ENCODE data around the gene ZBTB42. TPM values are rescaled to one million over a fixed set of nuclear protein-coding genes. Genes with fewer than 3 reads are reported as not detected.

ZBTB42 gene
- total and polyA plus RNA-seq, 2 of the 13 experiments (the other 11 are each of a cell fraction or from before 2014, with no cell fraction given) = 2.8 to 4.2 TPM

DNA sequence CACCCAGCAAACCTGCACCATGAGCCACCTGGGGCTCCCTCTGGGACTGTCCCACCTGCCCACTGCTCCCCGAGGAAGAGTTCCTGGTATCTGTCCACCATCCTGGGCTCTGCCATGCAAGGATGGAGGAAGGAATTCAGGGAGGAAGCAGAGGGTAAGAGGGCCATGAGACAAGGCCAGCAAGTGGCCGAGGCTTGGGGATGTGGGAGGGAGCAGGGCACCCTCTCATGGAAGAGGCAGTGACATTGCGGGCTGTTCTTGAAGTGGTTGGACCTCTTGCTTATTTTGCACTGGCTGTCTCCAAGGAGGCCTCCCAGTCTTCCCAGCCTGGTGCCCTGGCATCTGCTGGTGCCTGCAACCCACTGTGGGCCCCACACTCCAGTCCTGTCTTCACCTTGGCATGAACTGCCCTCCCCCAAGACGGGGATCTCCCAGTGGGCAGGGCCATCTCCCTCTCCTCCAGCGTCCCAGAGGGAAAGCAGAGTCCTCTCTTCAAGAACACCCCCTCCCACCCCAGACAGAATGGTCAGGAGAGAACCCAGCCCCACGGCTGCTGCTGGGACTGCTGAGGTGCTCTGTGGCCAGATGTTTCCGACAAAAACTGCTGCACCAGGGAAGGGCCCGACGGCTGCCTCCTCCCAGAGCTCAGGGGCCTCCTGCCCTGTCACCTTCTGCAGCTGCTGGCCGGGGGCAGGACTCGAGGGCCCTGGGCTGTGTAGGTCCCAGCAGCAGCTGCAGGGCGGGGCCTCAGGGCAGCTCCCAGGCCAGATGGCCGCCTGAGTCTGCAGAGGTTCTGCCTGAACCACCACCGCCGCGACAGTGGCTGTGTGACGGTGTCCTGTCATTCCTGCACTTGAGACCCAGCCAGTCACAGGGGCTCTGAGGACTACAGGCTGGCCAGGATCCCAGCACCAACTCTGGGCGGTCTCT lies 3.5 kb upstream of the ZBTB42 start:
- H3K27ac ChIP-seq (ENCODE audit: extremely low read length, insufficient read depth, low read length) = no peak overlapping the region
- no peaks in the 10 kb centered on the region for H3K9me3 ChIP-seq (ENCODE audit: low read length)
- H3K36me3 ChIP-seq (replicated peaks in 1 of 2; ENCODE audit: control insufficient read depth in 1 of 2, insufficient read depth in 2 of 2, low read length in 2 of 2) = no peaks in the 10 kb centered on the region
- H3K27me3 ChIP-seq (ENCODE audit: control insufficient read depth in 1 of 2, insufficient read depth in 2 of 2, low read length in 2 of 2) = no peaks in the 10 kb centered on the region
- POLR2A ChIA-PET = interaction anchor here (1.4 to 4.1 kb wide), 4 partner anchors 29 to 45 kb away, joined by 5 to 23 read pairs (median 10); partner anchors contain the start of gene SIVA1
- intact Hi-C loops (cut with micrococcal nuclease; ENCODE audit: unreplicated experiment) (loop anchor here (2.0 kb wide), 1 partner anchor 23 kb away; no protein-coding TSS in a partner anchor), in situ Hi-C loops (cut with HindIII; ENCODE audit: extremely low pct_ligation_motif_present, low pct_unique_long_range_greater_than_20kb) (no loop called here)
- peaks cover 25% of the 10 kb centered on the region for H3K79me2 ChIP-seq (ENCODE audit: insufficient read depth, low read length)
- H3K4me1 ChIP-seq (ENCODE audit: insufficient read depth, low read length) = peaks cover 75% of the 10 kb centered on the region
- peak overlapping the region; percentile 73 for H3K9ac ChIP-seq (ENCODE audit: insufficient read depth, low read depth, low read length)
- peaks cover 12% of the 10 kb centered on the region for H4K20me1 ChIP-seq (ENCODE audit: insufficient read depth, low read length)
- H2AFZ ChIP-seq (ENCODE audit: low read length) = no peak overlapping the region
- H3K4me3 ChIP-seq (replicated peaks in 1 of 3; ENCODE audit: insufficient read depth in 1 of 3, low read depth in 2 of 3, low read length in 3 of 3) = peak overlapping the region in 2 of 3 experiments; percentile 74 to 92; a peak in 5 of 6 replicates
- no TSS peak for BruUV-seq (replicated peaks)
- H3K4me2 ChIP-seq (ENCODE audit: low read depth, low read length) = peak overlapping the region; percentile 100
- 0% methylated on average over 4 of the region's 18 CpGs for WGBS (ENCODE audit: low lambda C conversion rate)
- FAIRE-seq (no peak), DNase-seq (ENCODE audit: low spot score) (peak; percentile 39), ATAC-seq (peak; percentile 52)
- CTCF ChIA-PET (ENCODE audit: low intra/inter-chr PET ratio, low total read pairs) = interaction anchor here (1.7 kb wide), 1 partner anchor 28 kb away, joined by 3 read pairs; no protein-coding TSS in a partner anchor
- TF ChIP-seq, protein P1, sequence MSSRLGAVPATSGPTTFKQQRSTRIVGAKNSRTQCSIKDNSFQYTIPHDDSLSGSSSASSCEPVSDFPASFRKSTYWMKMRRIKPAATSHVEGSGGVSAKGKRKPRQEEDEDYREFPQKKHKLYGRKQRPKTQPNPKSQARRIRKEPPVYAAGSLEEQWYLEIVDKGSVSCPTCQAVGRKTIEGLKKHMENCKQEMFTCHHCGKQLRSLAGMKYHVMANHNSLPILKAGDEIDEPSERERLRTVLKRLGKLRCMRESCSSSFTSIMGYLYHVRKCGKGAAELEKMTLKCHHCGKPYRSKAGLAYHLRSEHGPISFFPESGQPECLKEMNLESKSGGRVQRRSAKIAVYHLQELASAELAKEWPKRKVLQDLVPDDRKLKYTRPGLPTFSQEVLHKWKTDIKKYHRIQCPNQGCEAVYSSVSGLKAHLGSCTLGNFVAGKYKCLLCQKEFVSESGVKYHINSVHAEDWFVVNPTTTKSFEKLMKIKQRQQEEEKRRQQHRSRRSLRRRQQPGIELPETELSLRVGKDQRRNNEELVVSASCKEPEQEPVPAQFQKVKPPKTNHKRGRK (CRISPR knock-in tag; IDR thresholded peaks at IDR 0.05) = no peak
- TF ChIP-seq SIX1 (CRISPR knock-in tag; IDR thresholded peaks at IDR 0.05; ENCODE audit: borderline replicate concordance) (no peak), ZMYM4 (CRISPR knock-in tag; IDR thresholded peaks at IDR 0.05) (no peak), KAT7 (CRISPR knock-in tag; IDR thresholded peaks at IDR 0.05; ENCODE audit: borderline replicate concordance) (0 out of 2 replicates have a peak, but pooled peaks have one; percentile 46), RARA (CRISPR knock-in tag; IDR thresholded peaks at IDR 0.05) (no peak), ZNF264 (CRISPR knock-in tag; IDR thresholded peaks at IDR 0.05) (no peak), MXD4 (CRISPR knock-in tag; IDR thresholded peaks at IDR 0.05) (0 out of 2 replicates have a peak, but pooled peaks have one; percentile 20), ZNF292 (CRISPR knock-in tag; IDR thresholded peaks at IDR 0.05; ENCODE audit: borderline replicate concordance, low read depth) (peak; percentile 83), ZNF543 (CRISPR knock-in tag; IDR thresholded peaks at IDR 0.05) (0 out of 2 replicates have a peak, but pooled peaks have one; percentile 7), MAFF (IDR thresholded peaks at IDR 0.05; ENCODE audit: low read depth, low read length) (no peak), ZNF7 (CRISPR knock-in tag; IDR thresholded peaks at IDR 0.05) (no peak), HNRNPUL1 (IDR thresholded peaks at IDR 0.05; ENCODE audit: low read depth, low read length) (no peak), ELF1 (CRISPR knock-in tag; IDR thresholded peaks at IDR 0.05) (no peak; the same call in 1 of the 2 replicates), MED13 (CRISPR knock-in tag; IDR thresholded peaks at IDR 0.05) (no peak), TOPORS (CRISPR knock-in tag; IDR thresholded peaks at IDR 0.05) (no peak), MAFK (conservative IDR thresholded peaks at IDR 0.05 in 1 of 2, IDR thresholded peaks at IDR 0.05 in 1 of 2; ENCODE audit: low read length in 2 of 2) (no peak)
- TF ChIP-seq, protein P2, sequence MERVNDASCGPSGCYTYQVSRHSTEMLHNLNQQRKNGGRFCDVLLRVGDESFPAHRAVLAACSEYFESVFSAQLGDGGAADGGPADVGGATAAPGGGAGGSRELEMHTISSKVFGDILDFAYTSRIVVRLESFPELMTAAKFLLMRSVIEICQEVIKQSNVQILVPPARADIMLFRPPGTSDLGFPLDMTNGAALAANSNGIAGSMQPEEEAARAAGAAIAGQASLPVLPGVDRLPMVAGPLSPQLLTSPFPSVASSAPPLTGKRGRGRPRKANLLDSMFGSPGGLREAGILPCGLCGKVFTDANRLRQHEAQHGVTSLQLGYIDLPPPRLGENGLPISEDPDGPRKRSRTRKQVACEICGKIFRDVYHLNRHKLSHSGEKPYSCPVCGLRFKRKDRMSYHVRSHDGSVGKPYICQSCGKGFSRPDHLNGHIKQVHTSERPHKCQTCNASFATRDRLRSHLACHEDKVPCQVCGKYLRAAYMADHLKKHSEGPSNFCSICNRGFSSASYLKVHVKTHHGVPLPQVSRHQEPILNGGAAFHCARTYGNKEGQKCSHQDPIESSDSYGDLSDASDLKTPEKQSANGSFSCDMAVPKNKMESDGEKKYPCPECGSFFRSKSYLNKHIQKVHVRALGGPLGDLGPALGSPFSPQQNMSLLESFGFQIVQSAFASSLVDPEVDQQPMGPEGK (CRISPR knock-in tag; IDR thresholded peaks at IDR 0.05) = peak; percentile 46; the same call in 1 of the 2 replicates

All from HepG2 (cell line).